Measurements from ENCODE around the gene TMEM52B.
A peak's percentile ranks its signal among the peaks of the same experiment; 100 is the strongest.
"Not testable (repeated sequence)": the region's sequence is repeated elsewhere in the genome, so short reads cannot be mapped to it uniquely, and the experiment has no call there.

TMEM52B gene

GRCh38 chr12:10170216-10170615 lies 8.6 kb upstream of the TMEM52B start:
- DNase-seq = no peak

GRCh38 chr12:10171973-10172728 lies 6.7 kb upstream of the TMEM52B start, which contains the start of gene OLR1:
Gene OLR1, minus strand, starts transcription at chr12:10172132. Its CDS starts 55 bp downstream, at chr12:10172077.
- DNase-seq = no peak

GRCh38 chr12:10174986-10175614 lies 3.7 kb upstream of the TMEM52B start:
- no peak for DNase-seq

- no peak for DNase-seq
Observed at GRCh38 chr12:10175846-10176636, 2.8 kb upstream of the TMEM52B start.

GRCh38 chr12:10179776-10180181 lies 947 bp downstream of the TMEM52B start:
- no peak for DNase-seq

GRCh38 chr12:10182354-10183049 lies 3.7 kb downstream of the TMEM52B start:
- DNase-seq = no peak

GRCh38 chr12:10184261-10184843 lies 5.5 kb downstream of the TMEM52B start:
- DNase-seq = peak in 4 of 56 donors; percentile 2 to 15 (median 10)

- DNase-seq = peak in 34 of 56 donors; percentile 3 to 63 (median 30)
Observed at GRCh38 chr12:10186299-10186698, 7.5 kb downstream of the TMEM52B start.

- DNase-seq = not testable (repeated sequence)
Observed at GRCh38 chr12:10186958-10187357, 8.1 kb downstream of the TMEM52B start.

- peak in 8 of 56 donors; percentile 6 to 46 (median 14) for DNase-seq
Observed at GRCh38 chr12:10189653-10190052, 10.8 kb downstream of the TMEM52B start.

GRCh38 chr12:10190558-10191388 lies 11.9 kb downstream of the TMEM52B start:
- DNase-seq = peak in 39 of 56 donors; percentile 7 to 80 (median 31)

- no peak for DNase-seq
Observed at GRCh38 chr12:10191865-10192264, 13.0 kb downstream of the TMEM52B start.

GRCh38 chr12:10194160-10194670 lies 15.4 kb downstream of the TMEM52B start:
- DNase-seq = no peak

GRCh38 chr12:10196210-10196609 lies 17.4 kb downstream of the TMEM52B start:
- no peak for DNase-seq

- DNase-seq = no peak
Observed at GRCh38 chr12:10197879-10198278, 19.0 kb downstream of the TMEM52B start.

- not testable (repeated sequence) for DNase-seq
Observed at GRCh38 chr12:10204495-10204894, 25.7 kb downstream of the TMEM52B start.

- no peak for DNase-seq
Observed at GRCh38 chr12:10205220-10205807, 26.5 kb downstream of the TMEM52B start.

- no peak for DNase-seq
Observed at GRCh38 chr12:10207136-10207535, 28.3 kb downstream of the TMEM52B start.

- no peak for DNase-seq
Observed at GRCh38 chr12:10210225-10210624, 31.4 kb downstream of the TMEM52B start.
